Left lung (tissue), 10 donors: Measurements from ENCODE around the gene HTR3E. TPM values are rescaled to one million over a fixed set of nuclear protein-coding genes. Genes with fewer than 3 reads are reported as not detected.
"Not testable (repeated sequence)": the region's sequence is repeated elsewhere in the genome, so short reads cannot be mapped to it uniquely, and the experiment has no call there.

ENCODE experiments used
- ATAC-seq: fragments of 200-7000 bp; cut with Tn5 transposase; one replicate; pipeline ENCODE4 v1.9.1; 2020; ENCODE audit warnings: moderate library complexity
- DNase-seq, 4 donors: peaks; one replicate each; pipeline ENCODE4 v3.0.0-alpha.2; 2013 to 2020
- H3K27ac ChIP-seq, 2 donors: fragments of 200-600 bp; sonication (generic) in 1 of 2; one replicate each; pipeline versions ENCODE4 v1.5.0 to v1.8.0; 2020 to 2021
- H3K27me3 ChIP-seq, 2 donors: fragments of 200-600 bp; sonication (generic) in 1 of 2; one replicate each; pipeline versions ENCODE4 v1.5.0 to v1.8.0; 2020 to 2021
- H3K36me3 ChIP-seq, 2 donors: fragments of 200-600 bp; sonication (generic) in 1 of 2; one replicate each; pipeline versions ENCODE4 v1.5.0 to v1.8.0; 2020 to 2021
- H3K4me1 ChIP-seq, 2 donors: fragments of 200-600 bp; one replicate each; pipeline ENCODE4 v1.8.0; 2021
- H3K4me3 ChIP-seq, 2 donors: fragments of 200-600 bp; sonication (generic) in 1 of 2; one replicate each; pipeline versions ENCODE4 v1.5.0 to v1.8.0; 2020 to 2021; ENCODE audit warnings: mild to moderate bottlenecking in 1 of 2
- H3K9me3 ChIP-seq, 2 donors: fragments of 200-600 bp; sonication (generic) in 1 of 2; one replicate each; pipeline versions ENCODE4 v1.5.0 to v1.8.0; 2020 to 2021
- CTCF ChIP-seq, 2 donors: fragments of 200-600 bp; sonication (generic) in 1 of 2; IDR thresholded peaks; one replicate each; pipeline versions ENCODE4 v1.5.0 to v1.8.0; 2021; ENCODE audit warnings: antibody characterized with exemption in 2 of 2
- intact Hi-C, 2 donors: fragments of 100-400 bp; cut with DNase I; formaldehyde crosslinking; loops; one replicate each; pipeline versions ENCODE4 v1.11.2 to v1.14.2; 2022
- polyA plus RNA-seq, 6 donors: library from polyadenylated mRNA; unstranded; fragments of 120-200 nt; gene quantifications; one replicate each; pipeline ENCODE4 v1.2.1, GENCODE V29; 2013; ENCODE audit not compliant: insufficient read length in 6 of 6
- total RNA-seq, 2 donors: library from RNA; stranded (reverse); fragmentation: NEBNext Ultra II Directional; extraction: Animal tissue kit (Norgen Biotek cat#: 25700); gene quantifications; one replicate each; pipeline ENCODE4 v1.2.1, GENCODE V29; 2021
- donor health status: DM: no; HTN: yes; CAD: no.
- donor health status: DM: no; HTN: no; CAD: no.

HTR3E gene
- total and polyA plus RNA-seq, 8 donors: not detected

- TF ChIP-seq CTCF (IDR thresholded peaks at IDR 0.05): no peak
- no peak overlapping the region for H3K4me3 ChIP-seq
- intact Hi-C loops: loop anchor here in 1 of 2 donors (10.0 kb wide), 1 partner anchor 89 kb away; no protein-coding TSS in a partner anchor
- H3K9me3 ChIP-seq: no peaks in the 10 kb centered on the region
- DNase-seq: no peak
- no peak for ATAC-seq
- peaks cover 0 to 60% of the 10 kb centered on the region in 2 donors for H3K36me3 ChIP-seq
- no peak overlapping the region for H3K27ac ChIP-seq
- no peaks in the 10 kb centered on the region for H3K4me1 ChIP-seq
- no peaks in the 10 kb centered on the region for H3K27me3 ChIP-seq
These were observed 48.9 kb downstream of the HTR3E start for GRCh38 chr3:184145751-184146270.

GRCh38 chr3:184148076-184148475 lies 51.2 kb downstream of the HTR3E start:
- Histone ChIP-seq H3K27ac (no peak overlapping the region), H3K36me3 (peaks cover 0 to 37% of the 10 kb centered on the region in 2 donors), H3K9me3 (no peaks in the 10 kb centered on the region), H3K4me1 (no peaks in the 10 kb centered on the region), H3K27me3 (no peaks in the 10 kb centered on the region), H3K4me3 (no peak overlapping the region)
- no peak for TF ChIP-seq CTCF (IDR thresholded peaks at IDR 0.05)
- DNase-seq (no peak), ATAC-seq (no peak)
- intact Hi-C loops: loop anchor here in 1 of 2 donors (10.0 kb wide), 1 partner anchor 87 kb away; no protein-coding TSS in a partner anchor

GRCh38 chr3:184149123-184149522 lies 52.3 kb downstream of the HTR3E start:
- Histone ChIP-seq H3K4me3 (no peak overlapping the region), H3K4me1 (peaks cover 0 to under 1% of the 10 kb centered on the region in 2 donors), H3K36me3 (peaks cover 0 to 27% of the 10 kb centered on the region in 2 donors), H3K27me3 (no peaks in the 10 kb centered on the region), H3K9me3 (no peaks in the 10 kb centered on the region), H3K27ac (no peak overlapping the region)
- DNase-seq (no peak), ATAC-seq (no peak)
- intact Hi-C loops: loop anchor here in 1 of 2 donors (10.0 kb wide), 1 partner anchor 86 kb away; no protein-coding TSS in a partner anchor
- TF ChIP-seq CTCF (IDR thresholded peaks at IDR 0.05): no peak

GRCh38 chr3:184149770-184150169 lies 52.9 kb downstream of the HTR3E start:
- H3K27me3 ChIP-seq, H3K9me3 ChIP-seq, H3K4me1 ChIP-seq, H3K4me3 ChIP-seq, DNase-seq, H3K27ac ChIP-seq, ATAC-seq: not testable (repeated sequence)
- H3K36me3 ChIP-seq: peaks cover 0 to 20% of the 10 kb centered on the region in 2 donors
- intact Hi-C loops: loop anchor here in 1 of 2 donors (10.0 kb wide), 1 partner anchor 85 kb away; no protein-coding TSS in a partner anchor

- H3K27me3 ChIP-seq: no peaks in the 10 kb centered on the region
- H3K27ac ChIP-seq: peak within 1 kb of the TSS; percentile 86 to 91
- H3K9me3 ChIP-seq: no peaks in the 10 kb centered on the region
- intact Hi-C loops: no loop called here
- TF ChIP-seq CTCF (IDR thresholded peaks at IDR 0.05): no peak
- H3K36me3 ChIP-seq: no peaks in the 10 kb centered on the region
- peaks cover 25 to 45% of the 10 kb centered on the region in 2 donors for H3K4me1 ChIP-seq
- ATAC-seq: peak; percentile 91
- H3K4me3 ChIP-seq: peak within 1 kb of the TSS; percentile 66 to 92
- peak; percentile 66 to 95 (median 76) for DNase-seq
These were observed 58.2 kb downstream of the HTR3E start, which contains the start of gene DVL3 for GRCh38 chr3:184154885-184155643. Gene DVL3, plus strand, starts transcription at chr3:184155377. Its CDS starts 259 bp downstream, at chr3:184155636.
